ENCODE results near the gene PRTN3.

The PRTN3 gene

DNA sequence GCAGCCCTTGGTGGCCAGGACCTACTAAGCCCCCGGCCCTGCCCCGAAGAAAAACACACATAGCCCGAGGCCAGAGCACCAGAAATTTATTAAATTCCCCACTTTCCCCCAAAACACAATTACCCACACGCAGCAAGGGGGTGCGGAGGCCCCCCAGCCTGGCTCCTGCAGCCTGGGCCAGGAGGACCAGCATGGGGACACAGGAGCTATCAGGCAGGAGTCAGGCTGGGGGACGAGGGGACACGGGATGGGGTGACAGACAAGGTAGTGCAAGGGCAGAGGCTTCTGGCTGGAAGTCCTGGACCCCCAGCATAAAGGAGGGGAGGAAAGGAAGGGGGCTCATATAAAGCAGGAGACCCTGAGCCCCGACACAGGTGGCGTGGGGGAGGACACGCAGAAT is 55.6 kb downstream of the PRTN3 start:
- H3K4me3 ChIP-seq (ENCODE audit: low read depth, low read length) = no peak overlapping the region

DNA sequence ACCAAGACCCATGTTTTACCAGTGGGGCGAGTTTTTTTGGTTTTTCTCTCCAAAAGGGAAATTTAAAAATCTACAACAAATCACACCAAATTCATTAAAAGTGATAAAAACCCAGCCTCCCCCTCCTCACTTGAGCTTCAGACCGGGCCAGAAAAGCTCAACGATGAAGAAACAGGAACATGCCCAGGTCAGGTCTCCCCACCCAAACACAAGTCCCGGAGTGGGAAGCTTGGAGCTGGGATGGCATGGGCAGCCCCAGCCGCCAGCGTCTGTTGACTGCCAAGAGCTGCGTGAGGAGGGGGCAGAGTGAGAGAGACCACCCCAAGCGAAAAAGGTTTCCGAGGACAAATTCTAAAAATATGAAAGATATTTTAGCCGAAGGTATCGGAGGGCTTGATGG is 56.2 kb downstream of the PRTN3 start:
- H3K4me3 ChIP-seq (ENCODE audit: low read depth, low read length) = no peak overlapping the region

DNA sequence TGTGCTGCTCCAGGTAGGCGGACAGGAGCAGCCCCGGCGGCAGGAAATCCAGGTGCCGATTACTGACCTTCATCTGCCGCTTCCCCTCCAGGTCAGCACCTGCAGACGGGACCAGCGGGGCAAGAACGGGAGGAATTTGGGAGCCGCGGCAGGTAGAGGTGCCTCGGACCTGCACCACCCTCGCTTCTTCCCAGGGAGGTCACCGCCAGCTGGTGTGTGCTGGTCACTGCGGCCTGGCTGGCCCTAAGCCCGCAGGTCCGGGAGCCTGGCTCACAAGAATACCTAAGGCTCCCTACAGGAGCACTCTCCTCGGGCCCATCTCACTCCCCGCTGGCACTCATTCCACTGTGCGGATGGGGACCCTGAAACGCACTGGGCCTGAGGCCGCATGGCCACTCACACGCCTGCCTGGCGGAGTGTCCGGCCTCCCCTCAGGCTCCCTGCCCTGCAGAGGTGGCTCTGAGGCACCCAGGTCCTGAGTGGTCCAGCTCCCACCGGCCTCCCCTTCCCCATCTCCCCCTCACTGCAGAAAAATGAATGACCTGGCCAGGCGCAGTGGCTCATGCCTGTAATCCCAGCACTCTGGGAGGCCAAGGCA is 56.7 kb downstream of the PRTN3 start:
- H3K4me3 ChIP-seq (ENCODE audit: low read depth, low read length) = no peak overlapping the region
